Measurements from ENCODE around the gene TMEM9. TPM values are rescaled to one million over a fixed set of nuclear protein-coding genes. Genes with fewer than 3 reads are reported as not detected.

The TMEM9 gene
- total and polyA plus RNA-seq, 4 donors, result 30.5 to 59.5 (median 49.0) TPM

DNA sequence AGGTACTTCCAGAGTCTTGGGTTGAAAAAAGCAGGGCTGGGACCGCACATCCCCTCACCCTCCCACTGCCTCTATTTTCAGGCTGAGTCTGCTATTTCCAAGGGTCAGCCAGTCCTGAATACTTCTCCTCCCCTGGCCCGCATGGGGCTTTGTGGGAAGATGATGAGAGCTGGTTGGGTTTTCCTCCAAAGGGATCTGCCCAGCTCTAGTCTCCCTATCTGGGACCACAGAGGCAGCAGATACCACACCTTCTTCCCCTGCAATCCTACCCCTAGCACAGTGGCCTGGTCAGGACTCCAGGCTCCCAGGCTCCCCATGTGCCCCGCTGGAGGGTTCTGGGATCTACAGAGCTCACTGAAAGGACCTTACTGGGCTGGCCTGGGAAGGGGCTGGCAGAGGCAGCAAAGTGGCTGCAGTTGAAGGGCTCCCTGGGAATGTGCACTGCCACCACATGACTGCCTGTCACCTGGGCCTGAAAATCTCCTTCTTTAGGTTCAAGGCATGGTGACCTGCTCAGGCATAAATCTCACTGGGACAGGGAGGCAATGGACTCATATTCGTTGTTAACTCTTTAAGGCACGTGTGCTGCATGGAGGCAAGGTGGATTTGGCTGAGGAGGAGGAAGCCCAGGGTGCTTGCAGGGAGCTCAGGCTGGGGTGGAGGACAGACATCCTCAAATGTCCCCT is 55.1 kb downstream of the TMEM9 start:
- 82% methylated on average over 5 of the region's 5 CpGs for WGBS
- DNase-seq (ENCODE audit: low spot score), result no peak
- TF ChIP-seq FOXA1 (IDR thresholded peaks at IDR 0.05) (no peak), EGR1 (IDR thresholded peaks at IDR 0.05; ENCODE audit: low read depth in 2 of 2) (no peak), TAF1 (conservative IDR thresholded peaks at IDR 0.05) (no peak), HNF4A (conservative IDR thresholded peaks at IDR 0.05) (no peak)
- TF ChIP-seq, protein P1, sequence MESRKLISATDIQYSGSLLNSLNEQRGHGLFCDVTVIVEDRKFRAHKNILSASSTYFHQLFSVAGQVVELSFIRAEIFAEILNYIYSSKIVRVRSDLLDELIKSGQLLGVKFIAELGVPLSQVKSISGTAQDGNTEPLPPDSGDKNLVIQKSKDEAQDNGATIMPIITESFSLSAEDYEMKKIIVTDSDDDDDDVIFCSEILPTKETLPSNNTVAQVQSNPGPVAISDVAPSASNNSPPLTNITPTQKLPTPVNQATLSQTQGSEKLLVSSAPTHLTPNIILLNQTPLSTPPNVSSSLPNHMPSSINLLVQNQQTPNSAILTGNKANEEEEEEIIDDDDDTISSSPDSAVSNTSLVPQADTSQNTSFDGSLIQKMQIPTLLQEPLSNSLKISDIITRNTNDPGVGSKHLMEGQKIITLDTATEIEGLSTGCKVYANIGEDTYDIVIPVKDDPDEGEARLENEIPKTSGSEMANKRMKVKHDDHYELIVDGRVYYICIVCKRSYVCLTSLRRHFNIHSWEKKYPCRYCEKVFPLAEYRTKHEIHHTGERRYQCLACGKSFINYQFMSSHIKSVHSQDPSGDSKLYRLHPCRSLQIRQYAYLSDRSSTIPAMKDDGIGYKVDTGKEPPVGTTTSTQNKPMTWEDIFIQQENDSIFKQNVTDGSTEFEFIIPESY (IDR thresholded peaks at IDR 0.05), result no peak

DNA sequence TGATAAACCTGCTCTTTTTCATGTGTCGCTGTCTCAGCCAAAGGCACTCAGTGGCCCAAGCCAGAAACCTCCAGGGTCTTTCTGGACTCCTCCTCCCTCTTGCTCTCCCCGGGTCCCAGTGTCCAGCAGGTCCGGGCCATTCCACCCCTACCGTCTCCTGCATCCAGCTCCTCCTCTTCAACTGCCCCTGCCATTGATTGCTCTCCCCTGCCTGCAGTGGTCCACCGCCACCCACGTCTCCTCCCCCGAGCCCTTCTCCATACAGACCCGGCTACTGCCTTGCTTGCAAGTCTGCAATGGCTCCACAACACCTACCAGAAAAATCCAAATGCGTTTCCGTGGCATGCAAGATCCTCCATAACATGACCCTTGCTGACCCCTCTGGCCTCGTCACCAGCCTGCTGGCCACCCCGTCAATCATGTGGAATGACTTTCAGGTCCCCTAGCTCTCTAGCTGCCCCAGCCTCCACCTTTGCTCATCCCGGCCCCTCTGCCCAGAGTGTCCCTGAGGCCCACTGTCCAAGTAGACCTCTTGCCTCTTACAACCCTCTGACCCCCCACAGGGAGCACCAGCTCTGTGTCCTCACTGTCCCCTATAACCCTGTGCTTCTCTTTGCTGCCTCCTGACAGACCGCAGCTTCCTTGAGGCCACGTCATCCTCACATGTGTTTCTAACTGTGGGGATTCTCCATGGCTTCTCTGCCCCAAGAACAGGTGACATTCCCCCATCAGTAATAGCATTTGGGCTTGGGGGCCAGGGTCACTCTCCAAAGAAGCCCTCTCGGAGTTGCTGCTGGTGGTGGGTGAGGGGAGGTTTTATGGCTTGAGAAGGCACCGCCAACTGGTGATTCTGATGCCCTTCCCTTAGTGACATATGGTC is 57.1 kb downstream of the TMEM9 start:
- H3K36me3 ChIP-seq (ENCODE audit: control insufficient read depth in 4 of 4, insufficient read depth in 3 of 4, low read depth in 1 of 4, low read length in 3 of 4), result no peaks in the 10 kb centered on the region
- H3K9ac ChIP-seq (ENCODE audit: low read depth in 1 of 2, low read length in 2 of 2), result no peak overlapping the region
- no peak for TF ChIP-seq JUND (IDR thresholded peaks at IDR 0.05)
- no peak for TF ChIP-seq RAD21 (IDR thresholded peaks at IDR 0.05)
- no peak for TF ChIP-seq HNF4G (IDR thresholded peaks at IDR 0.05)
- TF ChIP-seq EGR1 (IDR thresholded peaks at IDR 0.05; ENCODE audit: low read depth in 2 of 2), result no peak
- no peak for TF ChIP-seq FOXA1 (IDR thresholded peaks at IDR 0.05)
- TF ChIP-seq, protein P1 (IDR thresholded peaks at IDR 0.05), result no peak
- TF ChIP-seq, protein P2, sequence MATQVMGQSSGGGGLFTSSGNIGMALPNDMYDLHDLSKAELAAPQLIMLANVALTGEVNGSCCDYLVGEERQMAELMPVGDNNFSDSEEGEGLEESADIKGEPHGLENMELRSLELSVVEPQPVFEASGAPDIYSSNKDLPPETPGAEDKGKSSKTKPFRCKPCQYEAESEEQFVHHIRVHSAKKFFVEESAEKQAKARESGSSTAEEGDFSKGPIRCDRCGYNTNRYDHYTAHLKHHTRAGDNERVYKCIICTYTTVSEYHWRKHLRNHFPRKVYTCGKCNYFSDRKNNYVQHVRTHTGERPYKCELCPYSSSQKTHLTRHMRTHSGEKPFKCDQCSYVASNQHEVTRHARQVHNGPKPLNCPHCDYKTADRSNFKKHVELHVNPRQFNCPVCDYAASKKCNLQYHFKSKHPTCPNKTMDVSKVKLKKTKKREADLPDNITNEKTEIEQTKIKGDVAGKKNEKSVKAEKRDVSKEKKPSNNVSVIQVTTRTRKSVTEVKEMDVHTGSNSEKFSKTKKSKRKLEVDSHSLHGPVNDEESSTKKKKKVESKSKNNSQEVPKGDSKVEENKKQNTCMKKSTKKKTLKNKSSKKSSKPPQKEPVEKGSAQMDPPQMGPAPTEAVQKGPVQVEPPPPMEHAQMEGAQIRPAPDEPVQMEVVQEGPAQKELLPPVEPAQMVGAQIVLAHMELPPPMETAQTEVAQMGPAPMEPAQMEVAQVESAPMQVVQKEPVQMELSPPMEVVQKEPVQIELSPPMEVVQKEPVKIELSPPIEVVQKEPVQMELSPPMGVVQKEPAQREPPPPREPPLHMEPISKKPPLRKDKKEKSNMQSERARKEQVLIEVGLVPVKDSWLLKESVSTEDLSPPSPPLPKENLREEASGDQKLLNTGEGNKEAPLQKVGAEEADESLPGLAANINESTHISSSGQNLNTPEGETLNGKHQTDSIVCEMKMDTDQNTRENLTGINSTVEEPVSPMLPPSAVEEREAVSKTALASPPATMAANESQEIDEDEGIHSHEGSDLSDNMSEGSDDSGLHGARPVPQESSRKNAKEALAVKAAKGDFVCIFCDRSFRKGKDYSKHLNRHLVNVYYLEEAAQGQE (IDR thresholded peaks at IDR 0.05), result no peak
- TF ChIP-seq, protein P3, sequence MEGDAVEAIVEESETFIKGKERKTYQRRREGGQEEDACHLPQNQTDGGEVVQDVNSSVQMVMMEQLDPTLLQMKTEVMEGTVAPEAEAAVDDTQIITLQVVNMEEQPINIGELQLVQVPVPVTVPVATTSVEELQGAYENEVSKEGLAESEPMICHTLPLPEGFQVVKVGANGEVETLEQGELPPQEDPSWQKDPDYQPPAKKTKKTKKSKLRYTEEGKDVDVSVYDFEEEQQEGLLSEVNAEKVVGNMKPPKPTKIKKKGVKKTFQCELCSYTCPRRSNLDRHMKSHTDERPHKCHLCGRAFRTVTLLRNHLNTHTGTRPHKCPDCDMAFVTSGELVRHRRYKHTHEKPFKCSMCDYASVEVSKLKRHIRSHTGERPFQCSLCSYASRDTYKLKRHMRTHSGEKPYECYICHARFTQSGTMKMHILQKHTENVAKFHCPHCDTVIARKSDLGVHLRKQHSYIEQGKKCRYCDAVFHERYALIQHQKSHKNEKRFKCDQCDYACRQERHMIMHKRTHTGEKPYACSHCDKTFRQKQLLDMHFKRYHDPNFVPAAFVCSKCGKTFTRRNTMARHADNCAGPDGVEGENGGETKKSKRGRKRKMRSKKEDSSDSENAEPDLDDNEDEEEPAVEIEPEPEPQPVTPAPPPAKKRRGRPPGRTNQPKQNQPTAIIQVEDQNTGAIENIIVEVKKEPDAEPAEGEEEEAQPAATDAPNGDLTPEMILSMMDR (IDR thresholded peaks at IDR 0.05; ENCODE audit: low read depth, low read length, missing input control), result no peak
- TF ChIP-seq FOXA2 (IDR thresholded peaks at IDR 0.05), result no peak
- TF ChIP-seq GABPA (IDR thresholded peaks at IDR 0.05 in 1 of 2, conservative IDR thresholded peaks at IDR 0.05 in 1 of 2), result no peak
- no peak for TF ChIP-seq YY1 (IDR thresholded peaks at IDR 0.05)
- H3K27ac ChIP-seq (ENCODE audit: low read depth in 1 of 2, low read length in 2 of 2), result no peak overlapping the region
- no peaks in the 10 kb centered on the region for H3K27me3 ChIP-seq (ENCODE audit: control insufficient read depth in 4 of 4, insufficient read depth in 4 of 4, low read length in 3 of 4)
- no peaks in the 10 kb centered on the region for H3K9me3 ChIP-seq (ENCODE audit: control insufficient read depth in 4 of 4, low read length in 3 of 4)
- 84% methylated on average over 17 of the region's 17 CpGs for WGBS
- no peak for DNase-seq (ENCODE audit: low spot score)
- no peaks in the 10 kb centered on the region for H3K4me1 ChIP-seq (ENCODE audit: control insufficient read depth in 4 of 4, insufficient read depth in 4 of 4, low read length in 3 of 4)
- no peak overlapping the region for H3K4me3 ChIP-seq (ENCODE audit: low read depth in 1 of 3, low read length in 3 of 3)

More for the DNA sequence above, 55.1 kb downstream of the TMEM9 start:
- Histone ChIP-seq H3K4me1 (ENCODE audit: control insufficient read depth in 4 of 4, insufficient read depth in 4 of 4, low read length in 3 of 4) (no peaks in the 10 kb centered on the region), H3K27me3 (ENCODE audit: control insufficient read depth in 4 of 4, insufficient read depth in 4 of 4, low read length in 3 of 4) (no peaks in the 10 kb centered on the region), H3K36me3 (ENCODE audit: control insufficient read depth in 4 of 4, insufficient read depth in 3 of 4, low read depth in 1 of 4, low read length in 3 of 4) (no peaks in the 10 kb centered on the region), H3K9ac (ENCODE audit: low read depth in 1 of 2, low read length in 2 of 2) (no peak overlapping the region), H3K9me3 (ENCODE audit: control insufficient read depth in 4 of 4, low read length in 3 of 4) (no peaks in the 10 kb centered on the region), H3K27ac (ENCODE audit: low read depth in 1 of 2, low read length in 2 of 2) (no peak overlapping the region), H3K4me3 (ENCODE audit: low read depth in 1 of 3, low read length in 3 of 3) (no peak overlapping the region)

Measured in liver (tissue), 9 donors.